K562 (cell line): Measurements from ENCODE around the gene MSRB3.

Source experiments
- CTCF ChIP-seq, 3 experiments: IDR thresholded peaks in 2 of 3; conservative IDR thresholded peaks in 1 of 3; 2 replicates each; pipeline ENCODE4 v1.5.1; 2011 to 2012; ENCODE audit warnings: low read length in 3 of 3, mild to moderate bottlenecking in 3 of 3, control low read depth in 2 of 3, improper control_type of control experiment in 1 of 3, inconsistent platforms in 1 of 3, low read depth in 1 of 3, mixed read lengths in 1 of 3, moderate library complexity in 1 of 3; ENCODE audit not compliant: insufficient read depth in 2 of 3
- EP300 ChIP-seq: IDR thresholded peaks from 2 replicates; pipeline ENCODE4 v1.6.1; 2012; ENCODE audit warnings: low read length, improper control_type of control experiment
- FOXM1 ChIP-seq, 2 experiments: fragments of 450-650 bp in 1 of 2; sonication (generic) in 1 of 2; formaldehyde crosslinking in 1 of 2; IDR thresholded peaks; 2 replicates each; pipeline versions ENCODE4 v1.6.1 to v1.9.0; 2017 to 2022; ENCODE audit warnings: low read depth in 2 of 2, mild to moderate bottlenecking in 2 of 2, missing genetic modification reagents in 1 of 2, moderate library complexity in 1 of 2
- RBBP5 ChIP-seq: fragments of 200-600 bp; sonication (generic); IDR thresholded peaks from 2 replicates; pipeline ENCODE4 v1.6.1; 2012; ENCODE audit warnings: borderline replicate concordance, mild to moderate bottlenecking, low read length, control low read depth, inconsistent platforms; ENCODE audit not compliant: insufficient read depth, poor library complexity, severe bottlenecking
- SPI1 ChIP-seq: IDR thresholded peaks from 2 replicates; pipeline ENCODE4 v1.6.1; 2011; ENCODE audit warnings: low read depth, low read length, control low read depth, borderline replicate concordance
- ZNF398 ChIP-seq: fragments of 250-450 bp; sonication (Bioruptor Pico); IDR thresholded peaks from 2 replicates; pipeline ENCODE4 v1.8.0; 2021; ENCODE audit warnings: moderate library complexity, mild to moderate bottlenecking, inconsistent platforms

GRCh38 chr12:65330331-65330730 is 51.8 kb downstream of the MSRB3 start:
- TF ChIP-seq SPI1 (no peak), ZNF398 (CRISPR knock-in tag) (no peak), CTCF (IDR thresholded peaks at IDR 0.05 in 2 of 3, conservative IDR thresholded peaks at IDR 0.05 in 1 of 3; ENCODE audit: insufficient read depth in 2 of 3, low read depth in 1 of 3, low read length in 3 of 3) (no peak), RBBP5 (no peak), EP300 (no peak), FOXM1 (IDR thresholded peaks at IDR 0.05; ENCODE audit: low read depth) (no peak), FOXM1 (CRISPR knock-in tag; IDR thresholded peaks at IDR 0.05; ENCODE audit: low read depth) (no peak)
